Body of pancreas (tissue), 4 donors: ENCODE results near the gene APOB. TPM values are rescaled to one million over a fixed set of nuclear protein-coding genes. Genes with fewer than 3 reads are reported as not detected.

Experiments
- ATAC-seq: fragments of 150-250 bp; one replicate; pipeline ENCODE4 v1.9.1; 2016
- DNase-seq, 4 donors: peaks; one replicate each; pipeline ENCODE4 v3.0.0-alpha.2; 2019
- H3K27ac ChIP-seq, 4 donors: fragments of 200-600 bp; sonication (generic); 1 replicate in 3 of 4; 2 replicates in 1 of 4; pipeline versions ENCODE4 v1.5.1 to v1.6.1; 2016 to 2019; ENCODE audit warnings: mild to moderate bottlenecking in 1 of 4, mixed read lengths in 1 of 4, moderate library complexity in 1 of 4
- H3K27me3 ChIP-seq, 2 donors: fragments of 200-600 bp; sonication (generic); one replicate each; pipeline ENCODE4 v1.6.0; 2016; ENCODE audit warnings: mild to moderate bottlenecking in 1 of 2
- H3K36me3 ChIP-seq, 2 donors: fragments of 200-600 bp; sonication (generic); replicated peaks in 1 of 2; 2 replicates each; pipeline ENCODE4 v1.5.1; 2016; ENCODE audit warnings: low read depth in 2 of 2; ENCODE audit not compliant: insufficient read depth in 1 of 2
- H3K4me1 ChIP-seq: fragments of 200-600 bp; sonication (generic); one replicate; pipeline ENCODE4 v1.6.0; 2016
- H3K4me3 ChIP-seq, 2 donors: fragments of 200-600 bp; sonication (generic); 1 replicate in 1 of 2; 2 replicates in 1 of 2; pipeline ENCODE4 v1.5.1; 2016 to 2019
- H3K9me3 ChIP-seq, 3 donors: fragments of 200-600 bp; sonication (generic); 1 replicate in 2 of 3; 2 replicates in 1 of 3; pipeline ENCODE4 v1.5.1; 2016
- CTCF ChIP-seq, 7 experiments: fragments of 450-650 bp in 4 of 7; fragments of 200-600 bp in 3 of 7; sonication (generic) in 3 of 7; IDR thresholded peaks; one replicate each; pipeline ENCODE4 v1.5.1; 2016 to 2019; ENCODE audit warnings: antibody characterized with exemption in 7 of 7
- POLR2A ChIP-seq, 3 donors: fragments of 450-650 bp; IDR thresholded peaks; one replicate each; pipeline ENCODE4 v1.6.1; 2016; ENCODE audit warnings: antibody characterized with exemption in 3 of 3, mild to moderate bottlenecking in 2 of 3
- WGBS, 2 donors: methylation state at CpG; one replicate each; pipeline ENCODE4 v1.1.5; 2017; 5-methylcytosine and 5-hydroxymethylcytosine counted together
- intact Hi-C: fragments of 100-400 bp; cut with DNase I; formaldehyde crosslinking; loops from one replicate; pipeline ENCODE4 v1.15.1; 2023
- total RNA-seq, 2 donors: library from RNA; depleted of rRNA; stranded (reverse); fragments of >200 nt; gene quantifications; one replicate each; pipeline ENCODE4 v1.1.0, GENCODE V29; 2016

APOB gene
- total RNA-seq, 2 donors from 2014 or later = 0.66 to 0.78 TPM

- intact Hi-C loops = no loop called here
- Histone ChIP-seq H3K27ac (no peak overlapping the region), H3K4me1 (no peaks in the 10 kb centered on the region), H3K36me3 (no peaks in the 10 kb centered on the region), H3K27me3 (no peaks in the 10 kb centered on the region), H3K4me3 (no peak overlapping the region), H3K9me3 (no peaks in the 10 kb centered on the region)
- DNase-seq (no peak), ATAC-seq (no peak)
- TF ChIP-seq POLR2A (IDR thresholded peaks at IDR 0.05) = no peak
- TF ChIP-seq CTCF (IDR thresholded peaks at IDR 0.05) = no peak
- WGBS, 2 donors = 61 to 67% methylated on average over 4 of the region's 4 CpGs
Measured at GRCh38 chr2:21034156-21034971, 9.5 kb downstream of the APOB start.

- H3K4me1 ChIP-seq = no peaks in the 10 kb centered on the region
- no peak overlapping the region for H3K4me3 ChIP-seq
- TF ChIP-seq CTCF (IDR thresholded peaks at IDR 0.05) (no peak), POLR2A (IDR thresholded peaks at IDR 0.05) (no peak)
- H3K9me3 ChIP-seq = no peaks in the 10 kb centered on the region
- 81 to 83% methylated on average over 2 of the region's 2 CpGs for WGBS, 2 donors
- H3K36me3 ChIP-seq = no peaks in the 10 kb centered on the region
- H3K27me3 ChIP-seq = no peaks in the 10 kb centered on the region
- intact Hi-C loops = no loop called here
- DNase-seq = no peak
- ATAC-seq = no peak
- H3K27ac ChIP-seq = no peak overlapping the region
Measured at GRCh38 chr2:21033237-21034155, 10.4 kb downstream of the APOB start.

GRCh38 chr2:21032338-21033236, 11.3 kb downstream of the APOB start:
- no peak for TF ChIP-seq CTCF (IDR thresholded peaks at IDR 0.05)
- H3K27ac ChIP-seq = no peak overlapping the region
- H3K36me3 ChIP-seq = no peaks in the 10 kb centered on the region
- H3K9me3 ChIP-seq = no peaks in the 10 kb centered on the region
- intact Hi-C loops = no loop called here
- no peaks in the 10 kb centered on the region for H3K4me1 ChIP-seq
- H3K27me3 ChIP-seq = no peaks in the 10 kb centered on the region
- DNase-seq = no peak
- no peak for ATAC-seq
- whole genome bisulfite sequencing, 2 donors = 72 to 77% methylated on average over 14 of the region's 14 CpGs
- no peak overlapping the region for H3K4me3 ChIP-seq

GRCh38 chr2:21030983-21031968, 12.6 kb downstream of the APOB start:
- Histone ChIP-seq H3K27ac (no peak overlapping the region), H3K36me3 (no peaks in the 10 kb centered on the region), H3K4me3 (no peak overlapping the region), H3K4me1 (no peaks in the 10 kb centered on the region), H3K9me3 (no peaks in the 10 kb centered on the region), H3K27me3 (no peaks in the 10 kb centered on the region)
- no peak for TF ChIP-seq CTCF (IDR thresholded peaks at IDR 0.05)
- TF ChIP-seq POLR2A (IDR thresholded peaks at IDR 0.05) = no peak
- intact Hi-C loops = no loop called here
- DNase-seq = no peak
- 53 to 64% methylated on average over 4 of the region's 4 CpGs for WGBS, 2 donors
- no peak for ATAC-seq
